H9 (cell line): ENCODE results near the gene RASGRF1. TPM values are rescaled to one million over a fixed set of nuclear protein-coding genes. Genes with fewer than 3 reads are reported as not detected.

Experiments
- DNase-seq: peaks from one replicate; pipeline ENCODE4 v3.0.0-alpha.2; 2017
- H2AFZ ChIP-seq: one replicate; pipeline ENCODE4 v1.6.1; 2013; ENCODE audit warnings: mild to moderate bottlenecking, low read length, control low read depth, moderate library complexity
- H2AK5ac ChIP-seq: 2 replicates; pipeline ENCODE4 v1.6.1; 2013; ENCODE audit warnings: low read length, control low read depth, mixed read lengths; ENCODE audit not compliant: insufficient read length
- H2BK120ac ChIP-seq: one replicate; pipeline ENCODE4 v1.6.1; 2013; ENCODE audit warnings: low read depth, mild to moderate bottlenecking, low read length, control low read depth, inconsistent platforms; ENCODE audit not compliant: poor library complexity, severe bottlenecking
- H2BK12ac ChIP-seq: 2 replicates; pipeline ENCODE4 v1.6.1; 2013; ENCODE audit warnings: low read length, control low read depth, mixed read lengths, low read depth; ENCODE audit not compliant: insufficient read length
- H2BK15ac ChIP-seq: 2 replicates; pipeline ENCODE4 v1.6.1; 2013; ENCODE audit warnings: low read depth, low read length, control low read depth
- H2BK20ac ChIP-seq: one replicate; pipeline ENCODE4 v1.6.1; 2013; ENCODE audit warnings: low read depth, mild to moderate bottlenecking, low read length, control low read depth, inconsistent platforms; ENCODE audit not compliant: poor library complexity, severe bottlenecking
- H2BK5ac ChIP-seq: 2 replicates; pipeline ENCODE4 v1.6.1; 2013; ENCODE audit warnings: low read length, control low read depth, mixed read lengths; ENCODE audit not compliant: insufficient read length
- H3K14ac ChIP-seq: 2 replicates; pipeline ENCODE4 v1.6.1; 2013; ENCODE audit warnings: low read length, control low read depth; ENCODE audit not compliant: insufficient read depth
- H3K18ac ChIP-seq: 2 replicates; pipeline ENCODE4 v1.6.1; 2013; ENCODE audit warnings: low read depth, mild to moderate bottlenecking, mixed read lengths, low read length, control low read depth; ENCODE audit not compliant: insufficient read length
- H3K23ac ChIP-seq: 2 replicates; pipeline ENCODE4 v1.6.1; 2013; ENCODE audit warnings: low read length, control low read depth, mixed read lengths, low read depth; ENCODE audit not compliant: insufficient read length
- H3K23me2 ChIP-seq: 2 replicates; pipeline ENCODE4 v1.6.1; 2013; ENCODE audit warnings: low read depth, mild to moderate bottlenecking, mixed read lengths, low read length, control low read depth; ENCODE audit not compliant: insufficient read length, poor library complexity, severe bottlenecking
- H3K27ac ChIP-seq: 2 replicates; pipeline ENCODE4 v1.5.1; 2013; ENCODE audit warnings: low read length, control low read depth, mixed read lengths, low read depth; ENCODE audit not compliant: insufficient read length
- H3K27me3 ChIP-seq: 2 replicates; pipeline ENCODE4 v1.6.1; 2013; ENCODE audit warnings: low read length, control low read depth, inconsistent platforms; ENCODE audit not compliant: insufficient read depth
- H3K4ac ChIP-seq: 2 replicates; pipeline ENCODE4 v1.6.1; 2013; ENCODE audit warnings: low read depth, mild to moderate bottlenecking, control low read depth, inconsistent platforms, low read length, moderate library complexity
- H3K4me1 ChIP-seq: 2 replicates; pipeline ENCODE4 v1.6.1; 2013; ENCODE audit warnings: low read length, control low read depth, inconsistent platforms; ENCODE audit not compliant: insufficient read depth
- H3K4me2 ChIP-seq: 2 replicates; pipeline ENCODE4 v1.6.1; 2013; ENCODE audit warnings: low read length, control low read depth, mixed read lengths; ENCODE audit not compliant: insufficient read length, insufficient read depth
- H3K56ac ChIP-seq: 2 replicates; pipeline ENCODE4 v1.6.1; 2013; ENCODE audit warnings: low read depth, mild to moderate bottlenecking, mixed read lengths, low read length, control low read depth; ENCODE audit not compliant: insufficient read length
- H3K79me1 ChIP-seq: 2 replicates; pipeline ENCODE4 v1.6.1; 2013; ENCODE audit warnings: low read depth, mild to moderate bottlenecking, moderate library complexity, low read length, control low read depth, inconsistent platforms; ENCODE audit not compliant: insufficient read depth, poor library complexity, severe bottlenecking
- H3K79me2 ChIP-seq: 2 replicates; pipeline ENCODE4 v1.6.1; 2013; ENCODE audit warnings: low read length, control low read depth, inconsistent platforms; ENCODE audit not compliant: insufficient read depth
- H3K9ac ChIP-seq: 2 replicates; pipeline ENCODE4 v1.6.1; 2013; ENCODE audit warnings: low read length, control low read depth, mixed read lengths; ENCODE audit not compliant: insufficient read length; ENCODE audit errors: extremely low read depth
- H3K9me3 ChIP-seq: one replicate; pipeline ENCODE4 v1.6.1; 2013; ENCODE audit warnings: low read depth, low read length, inconsistent platforms; ENCODE audit not compliant: control insufficient read depth
- H3T11ph ChIP-seq: one replicate; pipeline ENCODE4 v1.6.1; 2013; ENCODE audit warnings: mild to moderate bottlenecking, low read length, control low read depth, inconsistent platforms
- H4K20me1 ChIP-seq: one replicate; pipeline ENCODE4 v1.6.1; 2013; ENCODE audit not compliant: control insufficient read depth, insufficient read length, insufficient read depth
- H4K5ac ChIP-seq: 2 replicates; pipeline ENCODE4 v1.6.1; 2013; ENCODE audit warnings: low read depth, mild to moderate bottlenecking, mixed read lengths, low read length, control low read depth; ENCODE audit not compliant: insufficient read length
- H4K8ac ChIP-seq: replicated peaks from 2 replicates; pipeline ENCODE4 v1.6.1; 2013; ENCODE audit warnings: low read length, control low read depth, mixed read lengths, low read depth; ENCODE audit not compliant: insufficient read length
- H4K91ac ChIP-seq: 2 replicates; pipeline ENCODE4 v1.6.1; 2013; ENCODE audit warnings: low read depth, mild to moderate bottlenecking, moderate library complexity, mixed read lengths, low read length, control low read depth; ENCODE audit not compliant: insufficient read length
- H3K27ac Mint-ChIP-seq, 3 experiments: 2 replicates in 2 of 3; 3 replicates in 1 of 3; pipeline ENCODE4 v1.8.0; 2020 to 2021; ENCODE audit warnings: mixed read lengths in 3 of 3, mild to moderate bottlenecking in 1 of 3, moderate library complexity in 1 of 3
- H3K27me3 Mint-ChIP-seq: 2 replicates; pipeline ENCODE4 v1.8.0; 2021; ENCODE audit warnings: low read depth, mild to moderate bottlenecking, moderate library complexity, mixed read lengths
- H3K36me3 Mint-ChIP-seq, 3 experiments: 2 replicates in 2 of 3; 3 replicates in 1 of 3; pipeline ENCODE4 v1.8.0; 2020 to 2021; ENCODE audit warnings: low read depth in 3 of 3, mixed read lengths in 3 of 3; ENCODE audit not compliant: insufficient read depth in 1 of 3
- H3K4me1 Mint-ChIP-seq, 2 experiments: 2 replicates each; pipeline ENCODE4 v1.8.0; 2020; ENCODE audit warnings: mixed read lengths in 2 of 2
- H3K4me3 Mint-ChIP-seq, 2 experiments: 2 replicates in 1 of 2; 3 replicates in 1 of 2; pipeline ENCODE4 v1.8.0; 2020 to 2021; ENCODE audit warnings: mild to moderate bottlenecking in 2 of 2, mixed read lengths in 2 of 2, moderate library complexity in 1 of 2
- H3K9me3 Mint-ChIP-seq, 2 experiments: 2 replicates in 1 of 2; 3 replicates in 1 of 2; pipeline ENCODE4 v1.8.0; 2020; ENCODE audit warnings: mild to moderate bottlenecking in 2 of 2, mixed read lengths in 2 of 2, moderate library complexity in 1 of 2
- WGBS: extraction: QIAGEN DNeasy Blood & Tissue Kit; methylation state at CpG from one replicate; pipeline ENCODE4 v1.1.7; 2013; ENCODE audit warnings: missing lambda C conversion rate, low lambda C conversion rate, mixed read lengths; ENCODE audit not compliant: insufficient read length; ENCODE audit errors: extremely low coverage; 5-methylcytosine and 5-hydroxymethylcytosine counted together
- total RNA-seq: library from RNA; stranded (reverse); gene quantifications from 2 replicates; pipeline ENCODE4 v1.2.1, GENCODE V29; 2021
- TF ChIP-seq, protein P1 (sequence below): fragments of 200-600 bp; sonication (generic); conservative IDR thresholded peaks from 3 replicates; pipeline ENCODE4 v1.8.0; 2021; ENCODE audit warnings: antibody characterized with exemption, mild to moderate bottlenecking

Gene RASGRF1
- total RNA-seq, 1 experiment from 2014 or later: 0.48 TPM

DNA sequence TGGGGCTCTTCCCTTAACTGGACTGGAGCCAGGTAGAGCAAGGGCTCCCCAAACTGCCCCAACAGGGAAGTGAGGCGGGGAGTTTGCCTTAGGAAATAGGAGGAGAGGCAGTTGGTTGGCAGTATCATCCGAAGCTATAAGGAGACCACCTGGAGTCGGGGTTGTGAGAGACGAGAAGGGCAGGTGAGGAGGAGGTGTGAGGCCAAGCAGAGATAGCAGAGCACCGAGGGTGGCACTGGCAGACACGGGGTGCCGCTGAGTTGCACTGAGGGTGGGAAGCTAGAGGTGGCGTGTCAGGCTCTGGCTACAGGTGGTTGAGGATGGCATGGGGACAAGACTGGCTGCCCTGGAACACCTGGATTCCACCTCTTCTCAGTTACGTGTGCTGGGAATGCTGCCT is 17.2 kb downstream of the RASGRF1 start:
- Histone ChIP-seq H4K5ac (no peak overlapping the region), H3K79me1 (no peaks in the 10 kb centered on the region), H3K4me1 (no peaks in the 10 kb centered on the region), H3K14ac (no peak overlapping the region), H3K23me2 (no peaks in the 10 kb centered on the region), H3K27me3 (no peaks in the 10 kb centered on the region), H2AK5ac (no peak overlapping the region), H3K23ac (no peak overlapping the region), H3K56ac (no peak overlapping the region), H3K4ac (no peak overlapping the region), H2BK12ac (no peak overlapping the region), H3K9me3 (no peaks in the 10 kb centered on the region), H3K27ac (no peak overlapping the region), H4K20me1 (no peaks in the 10 kb centered on the region), H2BK120ac (no peak overlapping the region), H3K79me2 (no peaks in the 10 kb centered on the region), H2BK20ac (no peak overlapping the region), H4K91ac (no peak overlapping the region), H3K18ac (no peak overlapping the region), H2AFZ (no peak overlapping the region), H4K8ac (no peak overlapping the region), H2BK15ac (no peak overlapping the region), H3K4me2 (no peak overlapping the region), H3T11ph (no peak overlapping the region), H2BK5ac (no peak overlapping the region), H3K9ac (no peak overlapping the region)
- DNase-seq: no peak
- Mint-ChIP-seq H3K27ac (peak overlapping the region in 1 of 3 experiments; percentile 6; a peak in 1 of 7 replicates), H3K4me3 (no peak overlapping the region), H3K27me3 (peaks cover 65% of the 10 kb centered on the region), H3K9me3 (no peaks in the 10 kb centered on the region), H3K36me3 (no peaks in the 10 kb centered on the region), H3K4me1 (no peaks in the 10 kb centered on the region)
- TF ChIP-seq, protein P1, sequence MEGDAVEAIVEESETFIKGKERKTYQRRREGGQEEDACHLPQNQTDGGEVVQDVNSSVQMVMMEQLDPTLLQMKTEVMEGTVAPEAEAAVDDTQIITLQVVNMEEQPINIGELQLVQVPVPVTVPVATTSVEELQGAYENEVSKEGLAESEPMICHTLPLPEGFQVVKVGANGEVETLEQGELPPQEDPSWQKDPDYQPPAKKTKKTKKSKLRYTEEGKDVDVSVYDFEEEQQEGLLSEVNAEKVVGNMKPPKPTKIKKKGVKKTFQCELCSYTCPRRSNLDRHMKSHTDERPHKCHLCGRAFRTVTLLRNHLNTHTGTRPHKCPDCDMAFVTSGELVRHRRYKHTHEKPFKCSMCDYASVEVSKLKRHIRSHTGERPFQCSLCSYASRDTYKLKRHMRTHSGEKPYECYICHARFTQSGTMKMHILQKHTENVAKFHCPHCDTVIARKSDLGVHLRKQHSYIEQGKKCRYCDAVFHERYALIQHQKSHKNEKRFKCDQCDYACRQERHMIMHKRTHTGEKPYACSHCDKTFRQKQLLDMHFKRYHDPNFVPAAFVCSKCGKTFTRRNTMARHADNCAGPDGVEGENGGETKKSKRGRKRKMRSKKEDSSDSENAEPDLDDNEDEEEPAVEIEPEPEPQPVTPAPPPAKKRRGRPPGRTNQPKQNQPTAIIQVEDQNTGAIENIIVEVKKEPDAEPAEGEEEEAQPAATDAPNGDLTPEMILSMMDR: no peak
- no CpG with 5 or more reads among the region's 9 CpGs for WGBS
